Measurements from ENCODE around the gene PRICKLE4.
"Not testable (repeated sequence)": the region's sequence is repeated elsewhere in the genome, so short reads cannot be mapped to it uniquely, and the experiment has no call there.

PRICKLE4 gene

DNA sequence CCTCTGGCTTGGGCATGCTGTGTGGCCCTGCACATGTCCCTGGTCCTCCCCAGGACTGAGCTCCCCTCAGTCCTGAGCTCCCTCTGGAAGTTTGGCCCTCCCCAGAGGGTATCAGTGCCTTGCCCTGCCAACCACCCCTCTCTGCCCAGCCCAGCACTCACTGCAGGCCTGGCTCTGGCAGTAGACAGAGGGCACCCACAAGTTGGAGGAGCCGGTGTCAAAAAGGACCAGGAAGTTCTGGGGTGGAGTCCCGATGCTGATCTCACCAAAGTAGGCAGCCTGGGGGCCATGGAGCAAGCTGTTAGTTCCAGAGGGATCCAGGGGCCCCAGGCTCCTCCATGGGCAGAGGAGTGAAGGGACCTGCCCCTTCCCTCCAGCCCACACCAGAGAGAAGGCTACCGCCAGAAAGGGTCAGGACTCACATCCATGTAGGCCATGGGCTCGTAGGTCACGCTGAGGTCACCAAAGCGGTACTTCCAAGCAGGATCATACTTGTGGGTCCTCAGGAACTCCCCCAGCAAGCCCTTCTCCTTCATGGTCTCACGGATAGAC lies 36.3 kb upstream of the PRICKLE4 start:
- no peak for DNase-seq (ENCODE audit: low spot score)

DNA sequence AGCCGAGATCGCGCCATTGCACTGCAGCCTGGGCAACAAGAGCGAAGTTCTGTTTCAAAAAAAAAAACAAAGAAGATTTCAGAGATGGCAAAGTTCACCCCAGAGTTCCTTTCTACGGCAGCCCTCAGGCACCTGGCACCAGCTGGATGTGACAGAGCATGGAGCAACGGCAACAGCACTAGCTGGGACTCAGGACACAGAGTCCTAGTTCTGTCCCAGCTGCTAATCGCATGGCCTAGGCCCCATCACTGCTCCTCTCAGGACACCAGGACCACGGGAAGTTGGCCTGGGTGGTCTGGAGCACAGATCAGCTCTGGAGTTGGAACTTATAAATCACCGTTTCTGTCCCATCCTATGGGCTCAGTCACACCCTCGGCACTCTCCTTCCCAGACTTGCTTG lies 34.5 kb upstream of the PRICKLE4 start:
- DNase-seq (ENCODE audit: low spot score): no peak

DNA sequence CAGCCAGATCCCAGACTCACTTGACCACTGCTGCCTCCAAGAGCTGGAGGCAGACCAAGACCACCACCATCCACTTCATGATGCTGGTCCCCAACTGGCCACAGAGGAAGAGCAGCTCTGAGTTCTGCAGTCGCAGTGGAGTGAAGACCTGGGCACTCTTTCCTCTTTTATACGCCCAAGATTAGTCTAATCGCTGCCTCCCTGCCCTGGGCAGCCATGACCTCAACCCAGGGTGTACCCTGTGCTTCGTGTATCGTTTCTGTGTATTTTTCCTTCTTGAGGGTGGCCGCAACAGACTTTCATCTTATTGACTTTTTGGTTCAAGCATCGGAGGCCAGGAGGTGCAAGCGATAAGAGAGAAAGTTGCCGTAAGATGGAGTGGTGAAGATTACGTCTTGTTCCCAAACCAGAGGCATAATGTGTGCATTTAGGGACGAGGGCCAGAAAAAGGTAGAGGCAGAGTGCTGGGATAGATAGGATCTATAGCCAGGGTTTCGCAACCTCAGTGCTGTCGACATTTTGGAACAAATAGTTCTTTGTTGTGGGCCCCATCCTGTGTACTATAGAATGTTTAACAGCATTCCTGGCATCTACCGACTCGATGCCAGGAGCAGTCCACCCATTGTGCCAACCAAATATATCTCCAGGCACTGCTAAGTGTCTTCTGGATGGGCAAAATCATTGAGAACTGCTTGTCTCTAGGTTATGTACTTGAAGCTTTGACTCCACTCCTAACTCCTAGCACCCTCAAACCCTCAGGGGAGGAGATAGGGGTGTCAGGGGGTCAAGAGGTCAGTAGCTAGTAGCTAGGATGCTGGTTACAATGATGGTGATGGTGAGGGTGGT lies 33.1 kb upstream of the PRICKLE4 start, which contains the start of gene PGC:
TSS of gene PGC (minus strand) at position 142 of the 846 bp plus-strand sequence. CDS start at position 79, 63 bp downstream.
- DNase-seq (ENCODE audit: low spot score): no peak

DNA sequence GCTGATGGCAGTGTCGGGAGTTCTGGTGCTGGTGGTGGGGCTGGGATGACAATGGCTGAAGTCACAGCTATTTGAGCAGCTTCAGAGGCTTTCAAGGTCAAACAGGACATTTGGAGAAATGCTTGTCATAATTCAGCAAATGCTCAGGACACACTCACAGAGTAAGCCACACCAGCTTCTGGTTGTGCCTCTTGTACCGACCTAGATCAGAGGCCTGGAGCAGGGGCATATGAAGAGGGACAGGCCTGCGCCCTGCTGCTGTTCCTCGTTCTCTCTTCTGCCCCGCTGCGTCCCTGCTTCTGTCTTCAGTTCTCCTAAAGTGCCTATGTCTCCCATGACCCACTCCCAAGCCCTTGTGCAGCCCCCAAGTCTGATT lies 32.5 kb upstream of the PRICKLE4 start:
- DNase-seq (ENCODE audit: low spot score): no peak

DNA sequence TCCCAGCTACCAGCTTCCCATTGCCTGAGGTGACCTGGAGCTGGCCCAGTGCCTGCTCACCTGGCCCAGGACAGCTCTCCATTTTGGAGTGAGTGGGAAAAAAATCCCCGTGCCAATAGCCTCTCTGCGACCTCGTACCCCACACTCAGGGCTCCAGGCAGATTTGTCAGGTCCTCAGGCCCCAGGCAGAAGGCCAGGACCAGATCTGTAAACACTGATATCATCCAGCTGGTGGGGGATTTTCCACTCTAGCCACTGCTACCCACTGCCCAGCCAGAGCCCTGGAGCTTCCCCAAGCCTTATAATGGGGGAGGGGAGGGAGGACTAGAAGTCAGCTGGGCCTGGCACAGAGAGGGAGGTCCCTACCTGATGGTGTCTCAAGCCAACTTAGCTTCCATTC lies 32.0 kb upstream of the PRICKLE4 start:
- no peak for DNase-seq (ENCODE audit: low spot score)

DNA sequence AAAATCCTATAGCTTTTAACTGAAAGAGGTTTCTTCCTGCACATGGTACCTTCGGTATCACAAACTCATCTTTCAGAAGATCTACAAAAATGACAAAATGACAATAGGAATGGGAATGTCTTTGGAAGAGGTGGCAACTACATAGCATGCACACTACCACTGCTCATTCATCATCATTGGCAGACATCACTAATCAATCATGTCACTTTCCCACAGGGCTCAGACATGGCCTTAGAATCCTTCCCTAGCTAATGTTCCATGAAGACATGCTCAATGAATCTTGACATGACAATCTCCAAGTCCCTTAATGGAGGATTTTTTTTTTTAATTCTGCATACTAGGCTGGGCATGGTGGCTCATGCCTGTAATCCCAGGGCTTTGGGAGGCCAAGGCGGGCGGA lies 30.2 kb upstream of the PRICKLE4 start:
- no peak for DNase-seq (ENCODE audit: low spot score)

DNA sequence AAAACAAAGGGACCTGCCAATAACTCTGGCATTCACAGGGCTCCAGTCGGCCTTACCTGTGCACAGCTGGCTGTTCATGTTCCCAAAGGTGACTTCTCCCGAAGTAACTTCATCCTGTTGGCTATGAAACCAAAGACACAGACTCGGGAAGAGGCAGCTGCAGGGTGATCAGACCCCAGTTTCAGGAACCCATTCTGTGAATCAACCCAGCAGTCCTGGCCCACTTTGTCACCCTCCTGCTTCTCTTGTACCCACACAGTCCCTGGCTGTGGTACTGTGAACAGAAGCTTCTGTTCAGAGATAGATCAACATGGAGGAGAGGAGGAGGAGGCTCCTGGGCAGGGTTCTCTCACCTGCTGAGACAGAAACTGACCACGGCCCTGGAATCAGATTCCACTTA lies 24.7 kb upstream of the PRICKLE4 start:
- DNase-seq (ENCODE audit: low spot score): no peak

DNA sequence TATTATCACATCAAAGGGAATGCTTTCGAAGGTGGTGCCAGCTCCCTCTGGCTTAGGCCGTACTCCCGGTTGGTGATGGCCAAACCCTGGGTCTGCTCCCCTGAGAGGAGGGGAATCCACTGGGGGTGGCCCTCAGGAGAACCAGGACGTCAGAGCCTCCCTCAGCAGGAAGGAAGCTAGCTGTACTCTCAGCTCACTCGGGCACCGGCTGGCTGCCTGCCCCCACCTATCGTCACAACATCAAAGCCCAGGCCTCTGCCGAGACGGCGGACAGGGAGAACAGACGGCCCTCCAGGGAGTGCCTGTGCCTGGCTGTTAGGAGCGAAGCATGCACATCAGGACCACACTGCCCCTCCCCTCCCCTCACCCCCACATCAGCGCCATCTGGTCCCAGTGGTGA lies 24.2 kb upstream of the PRICKLE4 start:
- DNase-seq (ENCODE audit: low spot score): no peak

DNA sequence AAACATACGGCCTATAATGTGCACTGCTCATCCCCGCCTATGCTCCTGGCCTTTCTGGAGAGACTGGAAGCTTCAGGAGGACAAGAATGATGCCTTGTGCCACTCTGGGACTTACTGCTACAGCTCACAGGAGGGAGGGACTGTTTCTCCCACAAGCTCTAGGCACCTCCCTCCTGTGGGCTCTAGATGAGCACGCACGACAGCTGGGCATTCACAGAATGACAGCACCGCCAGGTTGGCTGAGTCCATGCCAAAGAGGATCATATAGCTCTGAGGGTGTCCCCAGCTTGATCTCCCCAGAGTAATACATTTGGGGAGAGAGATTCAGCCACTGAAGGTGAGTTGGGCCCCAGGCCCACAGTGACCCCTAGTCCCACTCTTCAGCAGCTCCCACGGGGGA lies 23.3 kb upstream of the PRICKLE4 start:
- no peak for DNase-seq (ENCODE audit: low spot score)

DNA sequence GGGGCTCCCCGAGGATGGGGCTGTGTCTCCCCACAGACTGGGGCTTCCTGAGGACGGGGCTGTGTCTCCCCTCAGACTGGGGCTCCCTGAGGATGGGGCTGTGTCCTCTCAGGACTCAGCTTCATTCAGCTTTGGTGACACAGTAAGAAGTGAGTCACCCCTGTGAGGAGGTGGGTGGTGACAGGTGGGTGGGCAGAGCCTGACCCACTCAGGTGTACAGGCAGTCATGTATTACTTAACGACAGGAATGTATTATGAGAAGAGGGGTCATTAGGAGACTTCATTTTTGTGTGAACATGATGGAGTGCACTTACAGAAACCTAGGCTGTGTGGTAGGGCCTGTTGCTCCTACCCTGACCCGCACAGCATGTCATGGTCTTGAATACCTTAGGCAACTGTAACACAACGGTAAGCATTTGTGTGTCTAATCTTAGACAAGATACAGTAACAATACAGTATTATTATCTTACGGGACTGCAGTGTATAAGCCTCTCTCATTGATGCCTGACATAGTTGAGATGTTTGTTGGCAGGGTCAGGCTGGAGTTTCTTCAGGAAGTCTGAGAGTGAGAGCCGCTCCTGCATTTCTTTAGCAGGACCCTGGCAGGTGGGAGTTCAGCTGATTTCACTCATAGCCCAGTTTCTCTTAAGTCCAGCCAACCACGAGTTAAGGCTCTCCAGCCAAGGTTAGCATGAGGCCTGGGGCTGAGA lies 22.5 kb upstream of the PRICKLE4 start:
- DNase-seq (ENCODE audit: low spot score): no peak

DNA sequence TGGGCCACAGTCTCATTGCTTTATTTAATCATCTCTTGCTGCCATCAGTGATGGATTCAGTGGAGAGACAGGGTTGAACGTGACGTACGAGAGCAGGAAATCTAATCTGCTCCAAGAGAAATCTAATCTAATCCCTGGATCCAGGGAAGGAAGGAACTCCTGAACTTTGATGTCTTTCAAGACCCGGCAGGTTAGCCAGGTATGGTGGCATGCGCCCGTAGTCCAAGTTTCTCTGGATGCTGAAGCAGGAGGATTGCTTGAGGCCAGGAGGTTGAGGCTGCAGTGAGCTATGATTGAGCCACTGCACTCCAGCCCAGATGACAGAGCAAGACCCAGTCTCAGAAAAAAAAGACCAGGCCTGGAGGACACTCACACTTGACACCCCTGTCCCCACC lies 21.9 kb upstream of the PRICKLE4 start:
- DNase-seq (ENCODE audit: low spot score): no peak

DNA sequence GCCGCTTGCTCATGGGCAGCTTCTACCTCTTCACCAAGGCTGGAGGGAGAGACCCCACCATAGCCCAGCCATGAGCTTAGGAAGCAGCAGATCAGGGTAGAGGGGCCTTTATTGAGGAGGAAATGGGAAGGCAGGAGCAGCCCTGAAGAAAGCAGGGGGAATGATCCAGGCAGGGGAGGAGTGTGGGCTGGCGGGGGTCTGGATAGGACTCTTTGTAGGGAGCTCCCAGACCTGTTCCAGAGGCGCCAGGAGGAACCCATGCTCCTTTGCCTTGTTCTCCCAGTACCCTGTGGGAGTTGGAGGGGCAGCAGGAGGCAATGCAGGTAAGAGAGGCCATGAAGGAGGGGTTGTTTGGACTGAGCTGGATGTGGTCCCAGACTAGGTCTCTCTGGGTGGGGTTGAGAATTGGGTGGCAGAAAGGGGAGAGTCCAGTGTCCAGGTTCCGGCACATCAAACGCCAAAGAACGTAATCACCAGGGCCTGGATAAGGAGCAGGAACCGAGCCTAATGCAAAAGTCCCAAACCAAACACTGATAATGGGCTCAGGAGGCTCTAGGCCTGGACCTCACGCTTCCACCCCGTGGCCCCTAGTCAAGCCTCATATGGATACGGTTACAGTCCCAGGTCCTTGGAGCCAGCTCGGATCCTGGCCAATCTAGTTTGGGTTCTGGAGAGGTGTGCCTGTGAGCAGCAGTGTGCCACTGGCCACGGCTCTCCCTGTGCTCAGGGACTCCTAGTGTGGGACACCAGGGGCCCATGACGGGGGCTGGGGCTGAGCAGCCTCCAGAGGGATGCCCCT lies 21.3 kb upstream of the PRICKLE4 start:
- no peak for DNase-seq (ENCODE audit: low spot score)

DNA sequence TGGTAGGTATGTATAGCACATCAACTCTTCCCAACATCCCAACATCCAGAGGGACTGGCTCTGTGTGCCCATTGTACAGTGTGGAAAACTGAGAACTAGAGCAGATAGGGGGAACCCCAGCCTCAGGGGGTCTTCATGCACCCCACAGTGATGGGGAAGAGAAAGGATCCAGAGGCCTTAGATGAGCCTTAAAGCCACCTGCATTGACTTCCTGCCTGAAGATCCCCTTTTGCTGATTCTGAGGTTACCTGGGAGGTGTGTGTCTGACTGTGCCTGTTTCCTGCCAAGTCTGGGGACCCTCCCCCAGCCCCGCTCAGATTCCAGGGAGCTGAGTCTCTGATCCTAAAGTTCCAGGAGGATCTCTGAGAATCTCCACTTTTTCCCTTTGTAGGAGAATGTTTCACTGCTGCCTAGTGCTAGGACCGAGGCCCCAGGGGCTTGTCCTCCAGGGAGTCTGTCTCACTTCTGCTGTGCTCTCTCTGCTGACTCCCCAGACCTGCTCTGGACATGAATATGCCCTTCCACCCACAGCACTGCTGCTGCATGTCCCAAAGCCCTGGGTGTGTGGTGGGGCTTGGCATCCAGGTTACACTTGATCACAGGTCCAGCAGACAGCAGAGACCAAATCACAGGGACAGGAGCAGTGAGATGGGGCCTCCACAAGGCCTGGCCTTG lies 20.5 kb upstream of the PRICKLE4 start:
- DNase-seq (ENCODE audit: low spot score): no peak

DNA sequence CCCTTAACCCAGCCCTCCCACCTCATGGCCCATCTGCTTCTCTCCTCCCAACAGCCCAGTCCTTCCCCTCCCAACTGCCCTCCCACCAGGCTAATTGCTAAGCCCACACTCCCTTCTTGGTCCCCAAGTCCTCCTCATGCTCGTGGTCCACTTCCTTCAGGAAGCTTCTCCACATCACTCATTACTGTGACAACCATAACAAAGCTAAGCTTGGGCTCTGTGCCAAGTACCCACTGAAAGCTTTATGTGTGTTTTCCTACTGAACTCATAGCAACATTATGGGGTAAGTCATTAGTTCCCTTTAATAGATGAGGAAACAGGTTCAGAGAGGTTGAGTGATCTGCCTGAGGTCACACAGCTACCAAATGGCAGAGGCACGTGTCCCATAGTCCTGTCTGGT lies 17.1 kb upstream of the PRICKLE4 start:
- no peak for DNase-seq (ENCODE audit: low spot score)

DNA sequence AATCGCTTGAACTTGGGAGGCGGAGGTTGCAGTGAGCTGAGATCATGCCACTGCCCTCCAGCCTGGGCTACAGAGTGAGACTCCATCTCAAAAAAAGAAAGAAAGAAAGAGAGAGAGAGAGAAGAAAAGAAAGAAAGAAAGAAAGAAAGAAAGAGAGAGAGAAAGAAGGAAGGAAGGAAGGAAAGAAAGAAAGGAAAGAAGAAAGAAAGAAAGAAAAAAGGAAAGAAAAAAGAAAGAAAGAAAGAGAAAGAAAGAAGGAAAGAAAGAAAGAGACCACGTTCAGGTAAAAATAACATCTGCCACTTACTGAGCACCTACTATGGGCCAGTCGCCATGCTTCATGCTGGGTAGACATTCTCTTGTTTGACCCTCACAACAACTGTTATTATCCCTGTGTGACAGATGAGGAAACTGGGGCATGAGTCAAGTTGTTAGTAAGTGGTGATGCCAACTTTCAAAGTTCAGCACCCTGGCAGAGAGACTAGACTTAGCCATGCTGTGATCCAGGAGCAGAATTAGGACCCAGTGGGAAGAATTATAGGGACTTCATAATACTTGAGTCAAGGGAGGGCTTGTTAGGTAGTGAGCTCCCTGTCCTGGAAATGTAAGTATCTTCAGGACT lies 14.4 kb upstream of the PRICKLE4 start:
- DNase-seq (ENCODE audit: low spot score): not testable (repeated sequence)

DNA sequence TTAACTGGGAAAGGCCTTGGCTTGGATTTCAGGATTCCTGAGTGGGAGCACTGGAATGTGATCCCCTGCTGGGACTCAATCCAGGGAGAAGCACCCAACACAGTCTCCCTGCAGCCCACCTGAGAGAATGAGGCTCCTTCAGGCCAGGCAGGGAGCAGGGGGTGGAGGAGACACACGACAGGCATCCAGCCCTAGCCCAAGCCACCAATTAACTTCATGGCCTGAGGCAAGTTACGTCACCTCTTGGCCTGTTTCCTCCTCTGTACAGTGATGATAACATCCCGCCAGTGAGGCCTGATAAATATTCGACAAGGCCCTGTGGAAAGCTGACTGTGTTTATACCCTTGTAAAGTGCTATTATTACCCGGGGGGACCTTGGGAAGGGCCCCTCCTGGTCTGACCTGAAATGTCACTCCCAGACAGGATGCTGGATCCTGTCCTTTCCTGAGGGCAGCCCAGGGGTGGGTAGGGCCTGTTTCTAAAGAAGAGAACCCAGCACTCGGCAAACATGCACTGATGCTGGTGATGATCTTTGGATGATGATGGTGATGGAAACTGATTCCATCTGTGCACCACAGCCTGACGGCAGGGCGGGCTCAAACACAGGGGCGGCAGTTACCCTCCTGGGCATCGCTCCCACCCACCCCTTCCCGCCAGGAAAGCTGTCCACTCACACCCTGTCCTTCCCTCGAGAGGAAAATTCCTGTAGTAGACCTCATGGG lies 13.3 kb upstream of the PRICKLE4 start:
- no peak for DNase-seq (ENCODE audit: low spot score)

DNA sequence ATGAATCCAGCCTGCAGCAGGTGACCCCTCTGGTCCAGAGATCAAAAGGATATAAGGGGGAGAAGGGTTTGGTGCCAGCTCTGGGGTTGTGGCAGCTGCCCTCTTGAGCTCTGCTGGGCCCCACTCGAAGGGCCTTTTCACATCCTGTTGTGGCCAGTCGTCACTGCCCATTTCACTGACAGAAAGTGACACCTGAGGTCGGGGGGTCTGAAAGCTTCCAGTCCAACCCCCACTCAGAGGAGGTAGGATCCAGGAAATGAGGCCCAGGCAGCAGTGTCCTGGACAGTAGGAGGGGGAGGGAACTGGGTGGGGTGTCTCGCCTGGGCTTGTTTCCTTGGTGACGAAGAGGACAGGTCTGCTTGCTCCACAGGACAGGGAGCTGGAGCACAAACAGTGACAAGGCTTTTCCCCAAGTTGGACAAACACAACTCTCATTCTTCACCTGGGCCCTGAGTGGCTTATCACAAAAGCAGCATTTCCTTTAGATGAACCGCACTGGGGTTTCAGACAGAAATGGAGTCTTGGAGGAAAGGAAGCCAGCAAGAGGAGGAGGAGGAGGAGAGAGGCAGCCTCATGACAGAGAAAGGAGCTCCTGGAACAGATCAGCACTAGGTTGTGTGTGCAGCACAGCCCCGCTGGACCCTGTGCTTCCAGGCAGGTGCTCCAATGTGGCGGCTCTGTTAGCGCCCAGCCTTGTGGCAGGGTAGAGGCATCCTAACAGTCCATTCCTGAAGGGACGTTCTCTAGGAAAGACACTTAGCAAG lies 11.9 kb upstream of the PRICKLE4 start:
- no peak for DNase-seq (ENCODE audit: low spot score)

DNA sequence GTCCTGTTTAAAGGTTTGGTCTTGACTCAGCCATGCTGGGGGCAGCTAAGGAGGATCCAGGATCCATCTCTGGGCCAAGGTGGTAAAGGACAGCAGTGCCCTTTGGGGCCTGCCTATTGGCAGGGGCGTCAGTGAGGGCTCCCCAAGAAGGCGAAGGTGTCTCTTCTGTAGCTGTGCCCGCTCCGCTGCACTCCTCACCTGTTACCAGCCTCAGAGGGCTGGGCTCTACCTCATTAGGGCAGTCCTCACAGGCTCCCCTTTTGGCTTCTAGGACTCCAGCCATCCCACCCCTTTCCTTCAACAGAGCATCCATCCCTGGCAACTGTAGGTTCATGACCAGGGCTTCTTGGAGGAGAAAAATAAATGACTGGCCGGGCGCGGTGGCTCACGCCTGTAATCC lies 11.2 kb upstream of the PRICKLE4 start:
- no peak for DNase-seq (ENCODE audit: low spot score)

DNA sequence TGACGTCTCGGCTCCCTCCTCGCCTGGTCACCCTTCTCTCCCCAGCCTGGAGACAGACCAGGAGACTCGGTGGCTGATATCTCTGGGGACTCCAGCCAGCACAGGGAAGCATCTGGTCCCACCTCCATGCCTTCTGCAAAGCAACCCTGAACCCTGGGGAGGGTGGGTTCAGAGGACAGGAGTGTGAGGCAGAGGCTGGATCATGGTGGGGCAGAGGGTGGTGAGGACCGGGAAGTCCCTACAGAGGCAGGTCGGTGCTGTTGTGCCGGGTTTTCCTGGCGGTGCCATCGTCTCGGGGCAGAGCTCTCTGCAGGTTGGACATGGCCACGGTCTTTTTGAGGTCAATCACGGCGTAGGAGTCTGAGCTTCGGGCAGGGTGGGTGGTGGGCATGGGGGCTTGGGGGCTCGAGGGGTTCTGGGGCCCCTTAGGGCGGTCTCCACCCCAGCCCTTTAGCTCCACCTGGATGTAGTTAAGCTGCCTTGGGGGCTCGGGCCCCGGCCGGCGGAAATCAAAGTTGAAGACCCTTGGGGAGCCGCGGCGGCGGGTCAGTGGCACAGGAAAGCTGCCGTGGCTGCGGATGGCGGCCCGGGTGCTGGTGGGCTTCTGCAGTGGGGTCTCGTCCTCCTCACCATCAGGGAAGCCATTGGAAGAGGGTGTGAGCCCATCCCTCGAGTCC lies 10.1 kb upstream of the PRICKLE4 start:
- DNase-seq (ENCODE audit: low spot score): no peak

Data from CD4-positive, alpha-beta T cell treated with Interleukin-15 for 4 hours (primary cell).